GM23338 (cell line): ENCODE measurements around the gene ARAP1. TPM values are rescaled to one million over a fixed set of nuclear protein-coding genes. Genes with fewer than 3 reads are reported as not detected.

Experiments used
- ATAC-seq: fragments of 200-7000 bp; cut with Tn5 transposase; 3 replicates; pipeline ENCODE4 v1.9.1; 2020
- DNase-seq: peaks from one replicate; pipeline ENCODE4 v3.0.0-alpha.2; 2015; ENCODE audit warnings: low spot score
- H2AFZ ChIP-seq: fragments of 200-600 bp; sonication (generic); 2 replicates; pipeline ENCODE4 v1.8.0; 2016; ENCODE audit warnings: antibody characterized with exemption, mild to moderate bottlenecking, moderate library complexity
- H3F3A ChIP-seq: fragments of 200-600 bp; sonication (generic); replicated peaks from 2 replicates; pipeline ENCODE4 v1.8.0; 2017; ENCODE audit warnings: antibody characterized with exemption, mixed run types, low read depth
- H3K27ac ChIP-seq: fragments of 200-600 bp; sonication (generic); 2 replicates; pipeline ENCODE4 v1.6.1; 2016; ENCODE audit warnings: low read depth
- H3K27me3 ChIP-seq: fragments of 200-600 bp; sonication (generic); 2 replicates; pipeline ENCODE4 v1.8.0; 2016; ENCODE audit warnings: mild to moderate bottlenecking, mixed run types, moderate library complexity; ENCODE audit not compliant: insufficient read depth
- H3K36me3 ChIP-seq: fragments of 200-600 bp; sonication (generic); 2 replicates; pipeline ENCODE4 v1.8.0; 2016; ENCODE audit warnings: mild to moderate bottlenecking; ENCODE audit not compliant: insufficient read depth
- H3K4me1 ChIP-seq: fragments of 200-600 bp; sonication (generic); 2 replicates; pipeline ENCODE4 v1.8.0; 2016; ENCODE audit warnings: mild to moderate bottlenecking, moderate library complexity; ENCODE audit not compliant: insufficient read depth
- H3K4me2 ChIP-seq: fragments of 200-600 bp; sonication (generic); 2 replicates; pipeline ENCODE4 v1.7.1; 2017; ENCODE audit warnings: mixed run types
- H3K4me3 ChIP-seq: fragments of 200-600 bp; sonication (generic); 2 replicates; pipeline ENCODE4 v1.6.1; 2016; ENCODE audit warnings: mixed run types
- H3K79me2 ChIP-seq: fragments of 200-600 bp; sonication (generic); replicated peaks from 2 replicates; pipeline ENCODE4 v1.8.0; 2017; ENCODE audit warnings: mild to moderate bottlenecking; ENCODE audit not compliant: insufficient read depth
- H3K9me2 ChIP-seq: fragments of 200-600 bp; sonication (generic); 2 replicates; pipeline ENCODE4 v1.8.0; 2017; ENCODE audit not compliant: insufficient read depth
- H4K20me1 ChIP-seq: fragments of 200-600 bp; sonication (generic); replicated peaks from 2 replicates; pipeline ENCODE4 v1.8.0; 2017; ENCODE audit warnings: mild to moderate bottlenecking; ENCODE audit not compliant: insufficient read depth
- H3K27ac Mint-ChIP-seq: 2 replicates; pipeline ENCODE4 v1.8.0; 2020; ENCODE audit warnings: inconsistent platforms, mild to moderate bottlenecking, moderate library complexity, mixed read lengths
- H3K27me3 Mint-ChIP-seq: 3 replicates; pipeline ENCODE4 v1.8.0; 2022; ENCODE audit warnings: low read depth, mild to moderate bottlenecking, moderate library complexity, mixed read lengths, inconsistent platforms; ENCODE audit not compliant: insufficient read depth, poor library complexity
- H3K36me3 Mint-ChIP-seq: 3 replicates; pipeline ENCODE4 v1.8.0; 2021; ENCODE audit warnings: low read depth, mild to moderate bottlenecking, inconsistent platforms, moderate library complexity, mixed read lengths
- H3K4me1 Mint-ChIP-seq: 3 replicates; pipeline ENCODE4 v1.8.0; 2020; ENCODE audit warnings: mild to moderate bottlenecking, inconsistent platforms, mixed read lengths
- H3K4me3 Mint-ChIP-seq: 3 replicates; pipeline ENCODE4 v1.8.0; 2021; ENCODE audit warnings: moderate library complexity, mild to moderate bottlenecking, inconsistent platforms, mixed read lengths
- H3K9me3 Mint-ChIP-seq: 3 replicates; pipeline ENCODE4 v1.8.0; 2020; ENCODE audit warnings: moderate library complexity, mild to moderate bottlenecking, inconsistent platforms, mixed read lengths
- CREB1 ChIP-seq: fragments of 250-450 bp; sonication (Bioruptor Pico); IDR thresholded peaks from 2 replicates; pipeline ENCODE4 v1.5.0; 2020; ENCODE audit warnings: low read depth, mild to moderate bottlenecking, moderate library complexity
- CTCF ChIP-seq, 2 experiments: fragments of 200-600 bp in 1 of 2; sonication (generic) in 1 of 2; conservative IDR thresholded peaks; 2 replicates each; pipeline versions ENCODE4 v1.5.1 to v1.6.1; 2016 to 2017; ENCODE audit warnings: antibody characterized with exemption in 2 of 2, low read depth in 2 of 2, mild to moderate bottlenecking in 2 of 2, moderate library complexity in 1 of 2
- EZH2 ChIP-seq: fragments of 200-600 bp; sonication (generic); IDR thresholded peaks from one replicate; pipeline ENCODE4 v1.8.0; 2017; ENCODE audit warnings: antibody characterized with exemption, mild to moderate bottlenecking, low read depth; ENCODE audit not compliant: unreplicated experiment
- EZH2phosphoT487 ChIP-seq: fragments of 200-600 bp; sonication (generic); IDR thresholded peaks from one replicate; pipeline ENCODE4 v1.8.1; 2018; ENCODE audit warnings: antibody characterized with exemption; ENCODE audit not compliant: unreplicated experiment
- JUNB ChIP-seq: IDR thresholded peaks from one replicate; pipeline ENCODE4 v1.6.1; 2016; ENCODE audit warnings: antibody characterized with exemption; ENCODE audit not compliant: unreplicated experiment
- NANOG ChIP-seq: IDR thresholded peaks from 2 replicates; pipeline ENCODE4 v1.6.1; 2016; ENCODE audit warnings: antibody characterized with exemption, borderline replicate concordance
- POLR2AphosphoS5 ChIP-seq: IDR thresholded peaks from 2 replicates; pipeline ENCODE4 v1.6.1; 2016; ENCODE audit warnings: antibody characterized with exemption, low read depth
- REST ChIP-seq: IDR thresholded peaks from one replicate; pipeline ENCODE4 v1.6.1; 2018; ENCODE audit warnings: antibody characterized with exemption; ENCODE audit not compliant: unreplicated experiment
- STAT1 ChIP-seq: IDR thresholded peaks from one replicate; pipeline ENCODE4 v1.6.1; 2016; ENCODE audit warnings: antibody characterized with exemption; ENCODE audit not compliant: unreplicated experiment
- ZNF114 ChIP-seq: fragments of 250-450 bp; sonication (Bioruptor Pico); IDR thresholded peaks from 2 replicates; pipeline ENCODE4 v1.5.0; 2020; ENCODE audit warnings: mild to moderate bottlenecking, moderate library complexity
- ZNF331 ChIP-seq: fragments of 250-450 bp; sonication (Bioruptor Pico); IDR thresholded peaks from 2 replicates; pipeline ENCODE4 v1.5.0; 2020; ENCODE audit warnings: low read depth, mild to moderate bottlenecking, moderate library complexity
- polyA plus RNA-seq: library from polyadenylated mRNA; unstranded; fragments of >200 nt; fragmentation: Nextera tagmentation; extraction: Ambion mirVana; gene quantifications from 2 replicates; pipeline ENCODE4 v1.2.1, GENCODE V29; 2016
- total RNA-seq: library from RNA; depleted of rRNA; stranded (reverse); fragments of >200 nt; shearing (Covaris generic); gene quantifications from 2 replicates; pipeline ENCODE4 v1.2.3, GENCODE V29; 2014
- TF ChIP-seq, protein P1 (sequence below): fragments of 250-450 bp; sonication (Bioruptor Pico); IDR thresholded peaks from 2 replicates; pipeline ENCODE4 v1.5.0; 2020; ENCODE audit warnings: mild to moderate bottlenecking, moderate library complexity
- TF ChIP-seq, protein P2 (sequence below): IDR thresholded peaks from 2 replicates; pipeline ENCODE4 v1.6.1; 2016; ENCODE audit warnings: antibody characterized with exemption

ARAP1 gene
- total and polyA plus RNA-seq, 2 experiments from 2014 or later, result 24.5 to 116 TPM

- Mint-ChIP-seq H3K4me3 (no peak overlapping the region; the same call in 2 of the 3 replicates), H3K27ac (peak overlapping the region; percentile 96; the same call in 1 of the 2 replicates), H3K9me3 (no peaks in the 10 kb centered on the region), H3K4me1 (peaks cover 51% of the 10 kb centered on the region), H3K36me3 (no peaks in the 10 kb centered on the region; the same call in 1 of the 3 replicates), H3K27me3 (peaks cover 8% of the 10 kb centered on the region)
- Histone ChIP-seq H3K27ac (no peak overlapping the region), H2AFZ (no peak overlapping the region), H3K4me1 (peaks cover 23% of the 10 kb centered on the region), H3K79me2 (peaks cover 68% of the 10 kb centered on the region), H3K27me3 (no peaks in the 10 kb centered on the region), H3K4me2 (no peak overlapping the region), H3K9me2 (no peaks in the 10 kb centered on the region), H3F3A (0 out of 2 replicates have a peak, but pooled peaks cover under 1% of the 10 kb centered on the region), H3K36me3 (no peaks in the 10 kb centered on the region), H3K4me3 (no peak overlapping the region), H4K20me1 (peaks cover 19% of the 10 kb centered on the region)
- TF ChIP-seq EZH2, result no peak
- no peak for TF ChIP-seq STAT1
- TF ChIP-seq CREB1 (CRISPR knock-in tag), result no peak
- no peak for TF ChIP-seq ZNF114
- no peak for TF ChIP-seq NANOG
- TF ChIP-seq CTCF (conservative IDR thresholded peaks at IDR 0.05; ENCODE audit: low read depth in 2 of 2), result no peak
- TF ChIP-seq, protein P1, sequence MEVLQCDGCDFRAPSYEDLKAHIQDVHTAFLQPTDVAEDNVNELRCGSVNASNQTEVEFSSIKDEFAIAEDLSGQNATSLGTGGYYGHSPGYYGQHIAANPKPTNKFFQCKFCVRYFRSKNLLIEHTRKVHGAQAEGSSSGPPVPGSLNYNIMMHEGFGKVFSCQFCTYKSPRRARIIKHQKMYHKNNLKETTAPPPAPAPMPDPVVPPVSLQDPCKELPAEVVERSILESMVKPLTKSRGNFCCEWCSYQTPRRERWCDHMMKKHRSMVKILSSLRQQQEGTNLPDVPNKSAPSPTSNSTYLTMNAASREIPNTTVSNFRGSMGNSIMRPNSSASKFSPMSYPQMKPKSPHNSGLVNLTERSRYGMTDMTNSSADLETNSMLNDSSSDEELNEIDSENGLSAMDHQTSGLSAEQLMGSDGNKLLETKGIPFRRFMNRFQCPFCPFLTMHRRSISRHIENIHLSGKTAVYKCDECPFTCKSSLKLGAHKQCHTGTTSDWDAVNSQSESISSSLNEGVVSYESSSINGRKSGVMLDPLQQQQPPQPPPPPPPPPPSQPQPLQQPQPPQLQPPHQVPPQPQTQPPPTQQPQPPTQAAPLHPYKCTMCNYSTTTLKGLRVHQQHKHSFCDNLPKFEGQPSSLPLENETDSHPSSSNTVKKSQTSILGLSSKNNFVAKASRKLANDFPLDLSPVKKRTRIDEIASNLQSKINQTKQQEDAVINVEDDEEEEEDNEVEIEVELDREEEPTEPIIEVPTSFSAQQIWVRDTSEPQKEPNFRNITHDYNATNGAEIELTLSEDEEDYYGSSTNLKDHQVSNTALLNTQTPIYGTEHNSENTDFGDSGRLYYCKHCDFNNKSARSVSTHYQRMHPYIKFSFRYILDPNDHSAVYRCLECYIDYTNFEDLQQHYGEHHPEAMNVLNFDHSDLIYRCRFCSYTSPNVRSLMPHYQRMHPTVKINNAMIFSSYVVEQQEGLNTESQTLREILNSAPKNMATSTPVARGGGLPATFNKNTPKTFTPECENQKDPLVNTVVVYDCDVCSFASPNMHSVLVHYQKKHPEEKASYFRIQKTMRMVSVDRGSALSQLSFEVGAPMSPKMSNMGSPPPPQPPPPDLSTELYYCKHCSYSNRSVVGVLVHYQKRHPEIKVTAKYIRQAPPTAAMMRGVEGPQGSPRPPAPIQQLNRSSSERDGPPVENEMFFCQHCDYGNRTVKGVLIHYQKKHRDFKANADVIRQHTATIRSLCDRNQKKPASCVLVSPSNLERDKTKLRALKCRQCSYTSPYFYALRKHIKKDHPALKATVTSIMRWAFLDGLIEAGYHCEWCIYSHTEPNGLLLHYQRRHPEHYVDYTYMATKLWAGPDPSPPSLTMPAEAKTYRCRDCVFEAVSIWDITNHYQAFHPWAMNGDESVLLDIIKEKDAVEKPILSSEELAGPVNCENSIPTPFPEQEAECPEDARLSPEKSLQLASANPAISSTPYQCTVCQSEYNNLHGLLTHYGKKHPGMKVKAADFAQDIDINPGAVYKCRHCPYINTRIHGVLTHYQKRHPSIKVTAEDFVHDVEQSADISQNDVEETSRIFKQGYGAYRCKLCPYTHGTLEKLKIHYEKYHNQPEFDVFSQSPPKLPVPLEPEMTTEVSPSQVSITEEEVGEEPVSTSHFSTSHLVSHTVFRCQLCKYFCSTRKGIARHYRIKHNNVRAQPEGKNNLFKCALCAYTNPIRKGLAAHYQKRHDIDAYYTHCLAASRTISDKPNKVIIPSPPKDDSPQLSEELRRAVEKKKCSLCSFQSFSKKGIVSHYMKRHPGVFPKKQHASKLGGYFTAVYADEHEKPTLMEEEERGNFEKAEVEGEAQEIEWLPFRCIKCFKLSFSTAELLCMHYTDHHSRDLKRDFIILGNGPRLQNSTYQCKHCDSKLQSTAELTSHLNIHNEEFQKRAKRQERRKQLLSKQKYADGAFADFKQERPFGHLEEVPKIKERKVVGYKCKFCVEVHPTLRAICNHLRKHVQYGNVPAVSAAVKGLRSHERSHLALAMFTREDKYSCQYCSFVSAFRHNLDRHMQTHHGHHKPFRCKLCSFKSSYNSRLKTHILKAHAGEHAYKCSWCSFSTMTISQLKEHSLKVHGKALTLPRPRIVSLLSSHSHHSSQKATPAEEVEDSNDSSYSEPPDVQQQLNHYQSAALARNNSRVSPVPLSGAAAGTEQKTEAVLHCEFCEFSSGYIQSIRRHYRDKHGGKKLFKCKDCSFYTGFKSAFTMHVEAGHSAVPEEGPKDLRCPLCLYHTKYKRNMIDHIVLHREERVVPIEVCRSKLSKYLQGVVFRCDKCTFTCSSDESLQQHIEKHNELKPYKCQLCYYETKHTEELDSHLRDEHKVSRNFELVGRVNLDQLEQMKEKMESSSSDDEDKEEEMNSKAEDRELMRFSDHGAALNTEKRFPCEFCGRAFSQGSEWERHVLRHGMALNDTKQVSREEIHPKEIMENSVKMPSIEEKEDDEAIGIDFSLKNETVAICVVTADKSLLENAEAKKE, result no peak
- TF ChIP-seq REST, result no peak
- TF ChIP-seq EZH2phosphoT487, result no peak
- TF ChIP-seq ZNF331 (CRISPR knock-in tag), result no peak
- no peak for TF ChIP-seq JUNB
- TF ChIP-seq, protein P2, sequence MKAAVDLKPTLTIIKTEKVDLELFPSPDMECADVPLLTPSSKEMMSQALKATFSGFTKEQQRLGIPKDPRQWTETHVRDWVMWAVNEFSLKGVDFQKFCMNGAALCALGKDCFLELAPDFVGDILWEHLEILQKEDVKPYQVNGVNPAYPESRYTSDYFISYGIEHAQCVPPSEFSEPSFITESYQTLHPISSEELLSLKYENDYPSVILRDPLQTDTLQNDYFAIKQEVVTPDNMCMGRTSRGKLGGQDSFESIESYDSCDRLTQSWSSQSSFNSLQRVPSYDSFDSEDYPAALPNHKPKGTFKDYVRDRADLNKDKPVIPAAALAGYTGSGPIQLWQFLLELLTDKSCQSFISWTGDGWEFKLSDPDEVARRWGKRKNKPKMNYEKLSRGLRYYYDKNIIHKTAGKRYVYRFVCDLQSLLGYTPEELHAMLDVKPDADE, result no peak
- TF ChIP-seq POLR2AphosphoS5, result no peak
- DNase-seq (no peak), ATAC-seq (no peak)
These were observed 9.5 kb downstream of the ARAP1 start for GRCh38 chr11:72742513-72743320.
